VCaP (cell line): ENCODE data around the gene RAB3GAP1.
"Not testable (repeated sequence)": the region's sequence is repeated elsewhere in the genome, so short reads cannot be mapped to it uniquely, and the experiment has no call there.

Experiments used
- H3K27ac ChIP-seq: fragments of 450-650 bp; 2 replicates; pipeline ENCODE4 v1.5.1; 2017
- CTCF ChIP-seq: fragments of 450-650 bp; conservative IDR thresholded peaks from 2 replicates; pipeline ENCODE4 v1.5.1; 2017; ENCODE audit warnings: mild to moderate bottlenecking, moderate library complexity

RAB3GAP1 gene

GRCh38 chr2:135021618-135022017 is 30.5 kb upstream of the RAB3GAP1 start:
- TF ChIP-seq CTCF = no peak
- no peak overlapping the region for H3K27ac ChIP-seq

- no peak for TF ChIP-seq CTCF
- H3K27ac ChIP-seq = no peak overlapping the region
Observed at GRCh38 chr2:135022952-135023880, 28.9 kb upstream of the RAB3GAP1 start.

- no peak overlapping the region for H3K27ac ChIP-seq
- no peak for TF ChIP-seq CTCF
Observed at GRCh38 chr2:135023886-135024485, 28.1 kb upstream of the RAB3GAP1 start.

GRCh38 chr2:135029481-135030134 is 22.5 kb upstream of the RAB3GAP1 start:
- TF ChIP-seq CTCF = no peak
- no peak overlapping the region for H3K27ac ChIP-seq

- H3K27ac ChIP-seq = no peak overlapping the region
- no peak for TF ChIP-seq CTCF
Observed at GRCh38 chr2:135030826-135031225, 21.3 kb upstream of the RAB3GAP1 start.

- H3K27ac ChIP-seq = not testable (repeated sequence)
Observed at GRCh38 chr2:135033216-135033615, 18.9 kb upstream of the RAB3GAP1 start.

- TF ChIP-seq CTCF = no peak
- H3K27ac ChIP-seq = no peak overlapping the region
Observed at GRCh38 chr2:135037831-135038230, 14.3 kb upstream of the RAB3GAP1 start.

- peak; percentile 16; the same call in 1 of the 2 replicates for TF ChIP-seq CTCF
- H3K27ac ChIP-seq = no peak overlapping the region
Observed at GRCh38 chr2:135043345-135043744, 8.7 kb upstream of the RAB3GAP1 start.
